Measurements from ENCODE around the gene ZFAND2A. TPM values are rescaled to one million over a fixed set of nuclear protein-coding genes. Genes with fewer than 3 reads are reported as not detected.
"Not testable (repeated sequence)": the region's sequence is repeated elsewhere in the genome, so short reads cannot be mapped to it uniquely, and the experiment has no call there.

Gene ZFAND2A
- total RNA-seq, 1 experiment from 2014 or later: 17.7 TPM

GRCh38 chr7:1155818-1156781, 3.9 kb downstream of the ZFAND2A start:
- in situ Hi-C loops (cut with HindIII; ENCODE audit: low sequenced_read_pairs); DNase-seq (ENCODE audit: low spot score): not testable (repeated sequence)

- DNase-seq (ENCODE audit: low spot score): no peak
- in situ Hi-C loops (cut with HindIII; ENCODE audit: low sequenced_read_pairs): no loop called here
Observed at GRCh38 chr7:1154172-1154739, 5.7 kb downstream of the ZFAND2A start.

- no peak for DNase-seq (ENCODE audit: low spot score)
- in situ Hi-C loops (cut with HindIII; ENCODE audit: low sequenced_read_pairs): no loop called here
Observed at GRCh38 chr7:1152492-1152891, 7.5 kb downstream of the ZFAND2A start.

- in situ Hi-C loops (cut with HindIII; ENCODE audit: low sequenced_read_pairs): no loop called here
- DNase-seq (ENCODE audit: low spot score): no peak
Observed at GRCh38 chr7:1151653-1152425, 8.2 kb downstream of the ZFAND2A start.

GRCh38 chr7:1151156-1151555, 8.8 kb downstream of the ZFAND2A start:
- in situ Hi-C loops (cut with HindIII; ENCODE audit: low sequenced_read_pairs): no loop called here

GRCh38 chr7:1150400-1151002, 9.5 kb downstream of the ZFAND2A start:
- DNase-seq (ENCODE audit: low spot score): no peak
- in situ Hi-C loops (cut with HindIII; ENCODE audit: low sequenced_read_pairs): no loop called here

More at GRCh38 chr7:1151156-1151555, 8.8 kb downstream of the ZFAND2A start:
- DNase-seq (ENCODE audit: low spot score): no peak

GRCh38 chr7:1149351-1149794, 10.6 kb downstream of the ZFAND2A start:
- in situ Hi-C loops (cut with HindIII; ENCODE audit: low sequenced_read_pairs): no loop called here

GRCh38 chr7:1147873-1148272, 12.1 kb downstream of the ZFAND2A start:
- DNase-seq (ENCODE audit: low spot score); in situ Hi-C loops (cut with HindIII; ENCODE audit: low sequenced_read_pairs): not testable (repeated sequence)

More at GRCh38 chr7:1149351-1149794, 10.6 kb downstream of the ZFAND2A start:
- DNase-seq (ENCODE audit: low spot score): no peak

- DNase-seq (ENCODE audit: low spot score): peak; percentile 93
- in situ Hi-C loops (cut with HindIII; ENCODE audit: low sequenced_read_pairs): no loop called here
Observed at GRCh38 chr7:1144269-1144771, 15.7 kb downstream of the ZFAND2A start.

GRCh38 chr7:1143031-1143430, 17.0 kb downstream of the ZFAND2A start:
- in situ Hi-C loops (cut with HindIII; ENCODE audit: low sequenced_read_pairs): not testable (repeated sequence)

GRCh38 chr7:1142051-1142635, 17.9 kb downstream of the ZFAND2A start:
- no peak for DNase-seq (ENCODE audit: low spot score)
- in situ Hi-C loops (cut with HindIII; ENCODE audit: low sequenced_read_pairs): no loop called here

More at GRCh38 chr7:1143031-1143430, 17.0 kb downstream of the ZFAND2A start:
- not testable (repeated sequence) for DNase-seq (ENCODE audit: low spot score)

GRCh38 chr7:1141651-1142050, 18.3 kb downstream of the ZFAND2A start:
- in situ Hi-C loops (cut with HindIII; ENCODE audit: low sequenced_read_pairs): no loop called here
- no peak for DNase-seq (ENCODE audit: low spot score)

GRCh38 chr7:1140476-1141104, 19.4 kb downstream of the ZFAND2A start:
- no peak for DNase-seq (ENCODE audit: low spot score)
- in situ Hi-C loops (cut with HindIII; ENCODE audit: low sequenced_read_pairs): no loop called here

GRCh38 chr7:1137517-1138167, 22.4 kb downstream of the ZFAND2A start:
- peak; percentile 18 for DNase-seq (ENCODE audit: low spot score)
- in situ Hi-C loops (cut with HindIII; ENCODE audit: low sequenced_read_pairs): no loop called here

GRCh38 chr7:1136841-1137516, 23.0 kb downstream of the ZFAND2A start:
- in situ Hi-C loops (cut with HindIII; ENCODE audit: low sequenced_read_pairs): no loop called here
- DNase-seq (ENCODE audit: low spot score): peak; percentile 44

- DNase-seq (ENCODE audit: low spot score): no peak
- in situ Hi-C loops (cut with HindIII; ENCODE audit: low sequenced_read_pairs): no loop called here
Observed at GRCh38 chr7:1134951-1135350, 25.0 kb downstream of the ZFAND2A start.
